Liver (tissue), 9 donors: ENCODE measurements around the gene FOXA3. TPM values are rescaled to one million over a fixed set of nuclear protein-coding genes. Genes with fewer than 3 reads are reported as not detected.

Source experiments
- DNase-seq: peaks from one replicate; pipeline ENCODE4 v3.0.0-alpha.2; 2017; ENCODE audit warnings: low spot score
- H3K27ac ChIP-seq, 2 donors: one replicate each; pipeline ENCODE4 v1.7.0; 2013; ENCODE audit warnings: inconsistent platforms in 2 of 2, low read length in 2 of 2, control low read depth in 1 of 2, low read depth in 1 of 2, mild to moderate bottlenecking in 1 of 2
- H3K27me3 ChIP-seq, 4 donors: one replicate each; pipeline versions ENCODE4 v1.6.1 to v1.7.0; 2013; ENCODE audit warnings: low read length in 3 of 4, inconsistent platforms in 1 of 4, mild to moderate bottlenecking in 1 of 4, moderate library complexity in 1 of 4; ENCODE audit not compliant: control insufficient read depth in 4 of 4, insufficient read depth in 4 of 4
- H3K36me3 ChIP-seq, 4 donors: one replicate each; pipeline versions ENCODE4 v1.6.1 to v1.7.0; 2013; ENCODE audit warnings: low read length in 3 of 4, mild to moderate bottlenecking in 3 of 4, low read depth in 1 of 4, moderate library complexity in 1 of 4; ENCODE audit not compliant: control insufficient read depth in 4 of 4, insufficient read depth in 3 of 4
- H3K4me1 ChIP-seq, 4 donors: one replicate each; pipeline versions ENCODE4 v1.6.1 to v1.7.0; 2013; ENCODE audit warnings: low read length in 3 of 4, mild to moderate bottlenecking in 3 of 4, moderate library complexity in 1 of 4; ENCODE audit not compliant: control insufficient read depth in 4 of 4, insufficient read depth in 4 of 4
- H3K4me3 ChIP-seq, 3 donors: one replicate each; pipeline versions ENCODE4 v1.6.1 to v1.7.0; 2013; ENCODE audit warnings: low read length in 3 of 3, control low read depth in 1 of 3, low read depth in 1 of 3, mild to moderate bottlenecking in 1 of 3
- H3K9ac ChIP-seq, 2 donors: one replicate each; pipeline ENCODE4 v1.7.0; 2013; ENCODE audit warnings: low read length in 2 of 2, mild to moderate bottlenecking in 2 of 2, moderate library complexity in 2 of 2, control low read depth in 1 of 2, low read depth in 1 of 2
- H3K9me3 ChIP-seq, 4 donors: one replicate each; pipeline versions ENCODE4 v1.6.1 to v1.7.0; 2013; ENCODE audit warnings: low read length in 3 of 4; ENCODE audit not compliant: control insufficient read depth in 4 of 4
- EGR1 ChIP-seq, 2 donors: IDR thresholded peaks; 2 replicates each; pipeline ENCODE4 v1.6.1; 2016 to 2018; ENCODE audit warnings: antibody characterized with exemption in 2 of 2, low read depth in 2 of 2
- FOXA1 ChIP-seq: IDR thresholded peaks from 2 replicates; pipeline ENCODE4 v1.6.1; 2016; ENCODE audit warnings: antibody characterized with exemption
- GABPA ChIP-seq, 2 donors: IDR thresholded peaks in 1 of 2; conservative IDR thresholded peaks in 1 of 2; 2 replicates each; pipeline ENCODE4 v1.6.1; 2016; ENCODE audit warnings: antibody characterized with exemption in 2 of 2, mild to moderate bottlenecking in 1 of 2, moderate library complexity in 1 of 2
- HNF4A ChIP-seq, 2 donors: conservative IDR thresholded peaks; 2 replicates each; pipeline ENCODE4 v1.6.1; 2016; ENCODE audit warnings: antibody characterized with exemption in 2 of 2, mild to moderate bottlenecking in 2 of 2
- HNF4G ChIP-seq: IDR thresholded peaks from 2 replicates; pipeline ENCODE4 v1.6.1; 2016; ENCODE audit warnings: antibody characterized with exemption
- JUND ChIP-seq, 2 donors: IDR thresholded peaks; 2 replicates each; pipeline ENCODE4 v1.6.1; 2016; ENCODE audit warnings: antibody characterized with exemption in 2 of 2
- NR2F2 ChIP-seq: IDR thresholded peaks from 2 replicates; pipeline ENCODE4 v1.6.1; 2016; ENCODE audit warnings: antibody characterized with exemption
- RXRA ChIP-seq, 2 donors: IDR thresholded peaks; 2 replicates each; pipeline ENCODE4 v1.6.1; 2017 to 2018; ENCODE audit warnings: antibody characterized with exemption in 2 of 2, mild to moderate bottlenecking in 1 of 2
- SP1 ChIP-seq: IDR thresholded peaks from 2 replicates; pipeline ENCODE4 v1.6.1; 2018; ENCODE audit warnings: antibody characterized with exemption, mild to moderate bottlenecking
- TAF1 ChIP-seq: conservative IDR thresholded peaks from 2 replicates; pipeline ENCODE4 v1.6.1; 2016; ENCODE audit warnings: antibody characterized with exemption, mild to moderate bottlenecking
- YY1 ChIP-seq: IDR thresholded peaks from 2 replicates; pipeline ENCODE4 v1.6.1; 2016; ENCODE audit warnings: antibody characterized with exemption, mild to moderate bottlenecking
- WGBS: extraction: QIAGEN DNeasy Blood & Tissue Kit; methylation state at CpG from one replicate; pipeline ENCODE4 v1.1.7; 2013; 5-methylcytosine and 5-hydroxymethylcytosine counted together
- polyA plus RNA-seq, 2 donors: library from polyadenylated mRNA; stranded (reverse) in 1 of 2; unstranded in 1 of 2; fragments of 200-250 nt in 1 of 2; fragments of >200 nt in 1 of 2; fragmentation: Nextera tagmentation in 1 of 2; extraction: Ambion mirVana in 1 of 2; gene quantifications; one replicate each; pipeline versions ENCODE4 v1.2.1 to v1.2.3, GENCODE V29; 2013 to 2015
- total RNA-seq, 2 donors: library from RNA; depleted of rRNA; stranded (reverse); fragments of >200 nt; gene quantifications; one replicate each; pipeline ENCODE4 v1.2.3, GENCODE V29; 2014
- TF ChIP-seq, protein P1 (sequence below): IDR thresholded peaks from 2 replicates; pipeline ENCODE4 v1.6.1; 2016; ENCODE audit warnings: antibody characterized with exemption, mild to moderate bottlenecking
- TF ChIP-seq, protein P2 (sequence below): IDR thresholded peaks from 2 replicates; pipeline ENCODE4 v1.6.1; 2016; ENCODE audit warnings: antibody characterized with exemption
- TF ChIP-seq, protein P3 (sequence below): fragments of 150-350 bp; IDR thresholded peaks from 2 replicates; pipeline ENCODE4 v1.5.1; 2017; ENCODE audit warnings: improper control_type of control experiment, low read depth, low read length; ENCODE audit not compliant: missing input control
- donor health status: healthy.
- donor health status: healthy.
- donor health status: healthy.
- donor health status: healthy.
- donor health status: healthy.

Gene FOXA3
- total and polyA plus RNA-seq, 4 donors: 11.5 to 37.1 (median 21.6) TPM

GRCh38 chr19:45847663-45848062, 16.5 kb upstream of the FOXA3 start:
- DNase-seq: no peak
- TF ChIP-seq RXRA (IDR thresholded peaks at IDR 0.05): no peak
- no peak for TF ChIP-seq TAF1
- no peak for TF ChIP-seq EGR1 (IDR thresholded peaks at IDR 0.05; ENCODE audit: low read depth in 2 of 2)
- TF ChIP-seq HNF4A (conservative IDR thresholded peaks at IDR 0.05): no peak
- TF ChIP-seq GABPA (IDR thresholded peaks at IDR 0.05 in 1 of 2, conservative IDR thresholded peaks at IDR 0.05 in 1 of 2): no peak
- no peak for TF ChIP-seq HNF4G
- TF ChIP-seq, protein P1, sequence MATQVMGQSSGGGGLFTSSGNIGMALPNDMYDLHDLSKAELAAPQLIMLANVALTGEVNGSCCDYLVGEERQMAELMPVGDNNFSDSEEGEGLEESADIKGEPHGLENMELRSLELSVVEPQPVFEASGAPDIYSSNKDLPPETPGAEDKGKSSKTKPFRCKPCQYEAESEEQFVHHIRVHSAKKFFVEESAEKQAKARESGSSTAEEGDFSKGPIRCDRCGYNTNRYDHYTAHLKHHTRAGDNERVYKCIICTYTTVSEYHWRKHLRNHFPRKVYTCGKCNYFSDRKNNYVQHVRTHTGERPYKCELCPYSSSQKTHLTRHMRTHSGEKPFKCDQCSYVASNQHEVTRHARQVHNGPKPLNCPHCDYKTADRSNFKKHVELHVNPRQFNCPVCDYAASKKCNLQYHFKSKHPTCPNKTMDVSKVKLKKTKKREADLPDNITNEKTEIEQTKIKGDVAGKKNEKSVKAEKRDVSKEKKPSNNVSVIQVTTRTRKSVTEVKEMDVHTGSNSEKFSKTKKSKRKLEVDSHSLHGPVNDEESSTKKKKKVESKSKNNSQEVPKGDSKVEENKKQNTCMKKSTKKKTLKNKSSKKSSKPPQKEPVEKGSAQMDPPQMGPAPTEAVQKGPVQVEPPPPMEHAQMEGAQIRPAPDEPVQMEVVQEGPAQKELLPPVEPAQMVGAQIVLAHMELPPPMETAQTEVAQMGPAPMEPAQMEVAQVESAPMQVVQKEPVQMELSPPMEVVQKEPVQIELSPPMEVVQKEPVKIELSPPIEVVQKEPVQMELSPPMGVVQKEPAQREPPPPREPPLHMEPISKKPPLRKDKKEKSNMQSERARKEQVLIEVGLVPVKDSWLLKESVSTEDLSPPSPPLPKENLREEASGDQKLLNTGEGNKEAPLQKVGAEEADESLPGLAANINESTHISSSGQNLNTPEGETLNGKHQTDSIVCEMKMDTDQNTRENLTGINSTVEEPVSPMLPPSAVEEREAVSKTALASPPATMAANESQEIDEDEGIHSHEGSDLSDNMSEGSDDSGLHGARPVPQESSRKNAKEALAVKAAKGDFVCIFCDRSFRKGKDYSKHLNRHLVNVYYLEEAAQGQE: no peak
- no peak for TF ChIP-seq JUND (IDR thresholded peaks at IDR 0.05)
- TF ChIP-seq, protein P2, sequence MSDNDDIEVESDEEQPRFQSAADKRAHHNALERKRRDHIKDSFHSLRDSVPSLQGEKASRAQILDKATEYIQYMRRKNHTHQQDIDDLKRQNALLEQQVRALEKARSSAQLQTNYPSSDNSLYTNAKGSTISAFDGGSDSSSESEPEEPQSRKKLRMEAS: no peak
- no peak for TF ChIP-seq SP1
- TF ChIP-seq, protein P3, sequence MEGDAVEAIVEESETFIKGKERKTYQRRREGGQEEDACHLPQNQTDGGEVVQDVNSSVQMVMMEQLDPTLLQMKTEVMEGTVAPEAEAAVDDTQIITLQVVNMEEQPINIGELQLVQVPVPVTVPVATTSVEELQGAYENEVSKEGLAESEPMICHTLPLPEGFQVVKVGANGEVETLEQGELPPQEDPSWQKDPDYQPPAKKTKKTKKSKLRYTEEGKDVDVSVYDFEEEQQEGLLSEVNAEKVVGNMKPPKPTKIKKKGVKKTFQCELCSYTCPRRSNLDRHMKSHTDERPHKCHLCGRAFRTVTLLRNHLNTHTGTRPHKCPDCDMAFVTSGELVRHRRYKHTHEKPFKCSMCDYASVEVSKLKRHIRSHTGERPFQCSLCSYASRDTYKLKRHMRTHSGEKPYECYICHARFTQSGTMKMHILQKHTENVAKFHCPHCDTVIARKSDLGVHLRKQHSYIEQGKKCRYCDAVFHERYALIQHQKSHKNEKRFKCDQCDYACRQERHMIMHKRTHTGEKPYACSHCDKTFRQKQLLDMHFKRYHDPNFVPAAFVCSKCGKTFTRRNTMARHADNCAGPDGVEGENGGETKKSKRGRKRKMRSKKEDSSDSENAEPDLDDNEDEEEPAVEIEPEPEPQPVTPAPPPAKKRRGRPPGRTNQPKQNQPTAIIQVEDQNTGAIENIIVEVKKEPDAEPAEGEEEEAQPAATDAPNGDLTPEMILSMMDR: no peak
- TF ChIP-seq YY1: no peak
- TF ChIP-seq NR2F2: no peak
- no peak for TF ChIP-seq FOXA1
- H3K4me3 ChIP-seq: no peak overlapping the region
- no peaks in the 10 kb centered on the region for H3K4me1 ChIP-seq
- WGBS: 95% methylated on average over 13 of the region's 13 CpGs
- no peaks in the 10 kb centered on the region for H3K9me3 ChIP-seq
- H3K9ac ChIP-seq: no peak overlapping the region
- H3K27ac ChIP-seq: no peak overlapping the region
- no peaks in the 10 kb centered on the region for H3K27me3 ChIP-seq
- H3K36me3 ChIP-seq: peaks cover 13 to 84% (median 65%) of the 10 kb centered on the region in 4 donors

DNA sequence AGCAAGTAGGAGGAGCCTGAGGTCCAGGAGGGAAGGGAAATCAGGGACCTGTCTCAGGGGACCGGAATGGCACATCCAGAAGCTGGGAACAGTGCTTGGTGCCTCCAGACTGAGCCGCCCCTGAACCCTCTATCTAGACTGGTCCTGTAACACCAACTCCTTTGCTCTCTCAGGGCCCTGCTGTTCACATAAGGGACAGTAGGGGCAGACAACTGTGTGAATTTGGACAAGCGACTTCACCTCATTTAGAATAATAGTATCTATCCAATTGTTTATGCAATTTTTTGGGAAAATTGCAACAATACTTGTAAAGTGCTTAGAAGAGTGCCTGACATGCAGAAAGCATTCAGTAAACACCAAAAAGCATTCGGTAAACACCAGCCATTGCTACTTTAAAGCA, 15.2 kb upstream of the FOXA3 start:
- no peaks in the 10 kb centered on the region for H3K27me3 ChIP-seq
- H3K27ac ChIP-seq: no peak overlapping the region
- no peak overlapping the region for H3K4me3 ChIP-seq
- no peak overlapping the region for H3K9ac ChIP-seq
- H3K4me1 ChIP-seq: no peaks in the 10 kb centered on the region
- H3K9me3 ChIP-seq: no peaks in the 10 kb centered on the region
- TF ChIP-seq, protein P3: peak; percentile 22
- no peak for TF ChIP-seq SP1
- WGBS: 95% methylated on average over 4 of the region's 4 CpGs
- no peak for DNase-seq
- peaks cover 11 to 85% (median 66%) of the 10 kb centered on the region in 4 donors for H3K36me3 ChIP-seq
